Measurements from ENCODE around the gene RNU5D-1. TPM values are rescaled to one million over a fixed set of nuclear protein-coding genes. Genes with fewer than 3 reads are reported as not detected.

The RNU5D-1 gene
- total and polyA plus RNA-seq, 10 donors: not detected

GRCh38 chr1:44723064-44723463, 7.9 kb downstream of the RNU5D-1 start:
- DNase-seq: peak; percentile 74
- no peak for TF ChIP-seq POLR2AphosphoS5 (IDR thresholded peaks at IDR 0.05)
- no peak for TF ChIP-seq CTCF (IDR thresholded peaks at IDR 0.05 in 8 of 11, conservative IDR thresholded peaks at IDR 0.05 in 3 of 11)
- no peak for TF ChIP-seq POLR2A (IDR thresholded peaks at IDR 0.05)
- no peaks in the 10 kb centered on the region for H3K9me3 ChIP-seq
- H3K36me3 ChIP-seq: no peaks in the 10 kb centered on the region
- intact Hi-C loops (cut with DNase I; ENCODE audit: low total_unique reads): no loop called here
- peak overlapping the region; percentile 57 to 88 (median 79) for H3K27ac ChIP-seq
- H3K4me3 ChIP-seq: peak overlapping the region in 1 of 8 donors; percentile 32
- H3K27me3 ChIP-seq (replicated peaks in 1 of 7): peaks cover 0 to 12% (median 0%) of the 10 kb centered on the region in 7 donors
- 36 to 59% (median 39%) methylated on average over 9 of the region's 9 CpGs for WGBS, 5 donors
- peaks cover 4 to 77% (median 42%) of the 10 kb centered on the region in 6 donors for H3K4me1 ChIP-seq

- no peaks in the 10 kb centered on the region for H3K36me3 ChIP-seq
- intact Hi-C loops (cut with DNase I; ENCODE audit: low total_unique reads): no loop called here
- peaks cover 4 to 88% (median 49%) of the 10 kb centered on the region in 6 donors for H3K4me1 ChIP-seq
- TF ChIP-seq POLR2AphosphoS5 (IDR thresholded peaks at IDR 0.05): peak; percentile 49 to 99 (median 63)
- peak in 1 of 11 experiments; percentile 11 for TF ChIP-seq CTCF (IDR thresholded peaks at IDR 0.05 in 8 of 11, conservative IDR thresholded peaks at IDR 0.05 in 3 of 11)
- peak; percentile 56 to 99 (median 77) for TF ChIP-seq POLR2A (IDR thresholded peaks at IDR 0.05)
- peaks cover 0 to 12% (median 0%) of the 10 kb centered on the region in 7 donors for H3K27me3 ChIP-seq (replicated peaks in 1 of 7)
- DNase-seq: peak; percentile 86
- H3K4me3 ChIP-seq: peak overlapping the region in 1 of 8 donors; percentile 0
- 12 to 26% (median 16%) methylated on average over 14 of the region's 14 CpGs for WGBS, 5 donors
- H3K27ac ChIP-seq: peak overlapping the region; percentile 55 to 88 (median 78)
- no peaks in the 10 kb centered on the region for H3K9me3 ChIP-seq
These were observed 9.2 kb downstream of the RNU5D-1 start for GRCh38 chr1:44721485-44722361.

- peaks cover 6 to 92% (median 54%) of the 10 kb centered on the region in 6 donors for H3K4me1 ChIP-seq
These were observed 10.7 kb downstream of the RNU5D-1 start for GRCh38 chr1:44720281-44720680.

More at GRCh38 chr1:44720281-44720680, 10.7 kb downstream of the RNU5D-1 start:
- H3K27ac ChIP-seq: peak overlapping the region in 6 of 8 donors; percentile 1 to 88 (median 78)
- peaks cover 0 to 12% (median 0%) of the 10 kb centered on the region in 7 donors for H3K27me3 ChIP-seq (replicated peaks in 1 of 7)
- intact Hi-C loops (cut with DNase I; ENCODE audit: low total_unique reads): no loop called here
- no peaks in the 10 kb centered on the region for H3K36me3 ChIP-seq
- DNase-seq: peak; percentile 39
- H3K4me3 ChIP-seq: no peak overlapping the region
- WGBS, 5 donors: 77 to 94% (median 85%) methylated on average over 4 of the region's 4 CpGs
- H3K9me3 ChIP-seq: no peaks in the 10 kb centered on the region
- TF ChIP-seq POLR2AphosphoS5 (IDR thresholded peaks at IDR 0.05) (no peak), POLR2A (IDR thresholded peaks at IDR 0.05) (no peak), CTCF (IDR thresholded peaks at IDR 0.05 in 8 of 11, conservative IDR thresholded peaks at IDR 0.05 in 3 of 11) (no peak)

Data from spleen (tissue), 11 donors.